ENCODE results near the gene LMTK3. TPM values are rescaled to one million over a fixed set of nuclear protein-coding genes. Genes with fewer than 3 reads are reported as not detected.

LMTK3 gene
- total RNA-seq, 1 donor: not detected

DNA sequence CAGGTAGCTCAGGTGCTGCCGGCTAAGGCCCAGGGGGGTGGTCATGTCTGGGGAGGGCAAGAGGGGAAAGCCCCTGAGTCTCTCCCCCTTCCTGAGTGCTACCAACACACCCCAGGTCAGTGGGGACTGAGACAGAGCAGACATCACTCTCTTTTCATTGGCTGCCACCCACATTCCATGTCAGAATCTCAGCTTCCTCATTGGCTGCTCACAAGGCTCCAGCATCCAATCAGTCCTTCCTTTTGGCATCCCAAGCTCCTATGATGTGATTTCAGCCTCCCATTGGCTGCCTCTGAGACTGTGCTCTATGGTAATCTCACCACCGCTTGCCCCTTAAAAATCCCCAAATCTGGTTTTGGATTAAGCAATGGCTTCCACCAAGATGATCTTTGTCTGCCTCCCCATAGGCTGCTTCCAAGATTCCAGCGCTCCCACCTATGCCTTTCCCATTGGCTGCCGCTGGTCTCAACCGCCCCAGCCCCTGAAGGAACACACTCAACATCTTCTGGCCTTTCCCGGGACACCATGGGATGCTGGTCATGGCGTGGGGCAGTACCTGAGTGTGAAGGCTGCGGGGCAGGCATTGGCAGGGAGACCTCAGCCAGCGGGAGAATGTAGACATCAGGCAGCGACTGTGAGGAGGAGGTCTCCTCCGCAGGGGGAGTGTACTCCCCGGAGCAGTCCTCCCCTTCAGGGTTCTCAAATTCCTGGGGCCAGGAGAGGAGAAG is 2.0 kb downstream of the LMTK3 start:
- Histone ChIP-seq H2AFZ (ENCODE audit: low read length) (no peak overlapping the region), H3K36me3 (ENCODE audit: insufficient read depth, low read length) (no peaks in the 10 kb centered on the region), H4K20me1 (ENCODE audit: insufficient read depth, low read length) (peaks cover 3% of the 10 kb centered on the region), H3K4me1 (ENCODE audit: insufficient read depth, low read length) (no peaks in the 10 kb centered on the region), H3K4me2 (ENCODE audit: insufficient read depth, low read length) (no peak overlapping the region), H3K9me3 (ENCODE audit: low read depth, low read length) (no peaks in the 10 kb centered on the region), H3K27ac (ENCODE audit: low read depth, low read length) (no peak overlapping the region), H3K27me3 (ENCODE audit: insufficient read depth, low read length) (peaks cover 34% of the 10 kb centered on the region), H3K79me2 (ENCODE audit: insufficient read depth, low read length) (no peaks in the 10 kb centered on the region), H3K4me3 (ENCODE audit: insufficient read depth, low read length) (no peak overlapping the region)
- TF ChIP-seq, protein P1, sequence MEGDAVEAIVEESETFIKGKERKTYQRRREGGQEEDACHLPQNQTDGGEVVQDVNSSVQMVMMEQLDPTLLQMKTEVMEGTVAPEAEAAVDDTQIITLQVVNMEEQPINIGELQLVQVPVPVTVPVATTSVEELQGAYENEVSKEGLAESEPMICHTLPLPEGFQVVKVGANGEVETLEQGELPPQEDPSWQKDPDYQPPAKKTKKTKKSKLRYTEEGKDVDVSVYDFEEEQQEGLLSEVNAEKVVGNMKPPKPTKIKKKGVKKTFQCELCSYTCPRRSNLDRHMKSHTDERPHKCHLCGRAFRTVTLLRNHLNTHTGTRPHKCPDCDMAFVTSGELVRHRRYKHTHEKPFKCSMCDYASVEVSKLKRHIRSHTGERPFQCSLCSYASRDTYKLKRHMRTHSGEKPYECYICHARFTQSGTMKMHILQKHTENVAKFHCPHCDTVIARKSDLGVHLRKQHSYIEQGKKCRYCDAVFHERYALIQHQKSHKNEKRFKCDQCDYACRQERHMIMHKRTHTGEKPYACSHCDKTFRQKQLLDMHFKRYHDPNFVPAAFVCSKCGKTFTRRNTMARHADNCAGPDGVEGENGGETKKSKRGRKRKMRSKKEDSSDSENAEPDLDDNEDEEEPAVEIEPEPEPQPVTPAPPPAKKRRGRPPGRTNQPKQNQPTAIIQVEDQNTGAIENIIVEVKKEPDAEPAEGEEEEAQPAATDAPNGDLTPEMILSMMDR (IDR thresholded peaks at IDR 0.05; ENCODE audit: extremely low read depth, low read depth, low read length): no peak
- DNase-seq (ENCODE audit: insufficient read length, low spot score, missing footprints): peak; percentile 79

DNA sequence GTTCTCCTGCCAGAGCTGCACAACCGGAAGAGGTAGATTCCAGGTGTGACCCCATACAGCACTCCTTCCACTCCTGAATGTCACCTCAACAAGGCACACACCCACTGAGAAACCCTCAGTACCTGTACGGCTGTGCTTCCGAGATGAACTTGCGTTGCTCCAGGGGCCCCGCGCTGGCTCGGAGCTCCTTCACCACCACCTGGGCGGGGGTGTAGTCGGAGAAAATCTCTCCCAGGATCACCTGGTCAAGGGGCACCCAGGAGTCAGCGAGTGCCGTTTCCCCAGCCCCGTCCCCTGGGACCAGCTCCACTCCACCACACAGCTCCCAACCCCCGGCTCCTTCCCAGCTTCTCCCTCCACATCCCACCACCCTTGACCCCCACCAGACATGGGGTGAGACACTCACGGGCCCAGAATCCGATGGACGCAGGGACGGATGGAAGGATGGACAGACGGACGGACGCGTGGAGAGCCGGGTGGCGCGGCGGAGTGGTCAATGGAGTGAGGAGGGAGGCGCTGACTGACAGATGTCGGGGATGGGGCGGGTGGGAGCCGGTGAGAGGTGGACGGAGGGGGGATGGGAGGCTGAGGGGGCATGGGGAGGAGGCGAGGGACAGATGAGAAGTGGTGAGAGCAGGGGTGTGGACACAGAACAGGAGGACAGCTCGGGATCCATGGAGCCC is 2.8 kb downstream of the LMTK3 start:
- Histone ChIP-seq H3K27ac (ENCODE audit: low read depth, low read length) (no peak overlapping the region), H3K9me3 (ENCODE audit: low read depth, low read length) (no peaks in the 10 kb centered on the region), H3K4me1 (ENCODE audit: insufficient read depth, low read length) (no peaks in the 10 kb centered on the region), H3K36me3 (ENCODE audit: insufficient read depth, low read length) (no peaks in the 10 kb centered on the region), H3K4me2 (ENCODE audit: insufficient read depth, low read length) (no peak overlapping the region), H3K4me3 (ENCODE audit: insufficient read depth, low read length) (no peak overlapping the region), H3K79me2 (ENCODE audit: insufficient read depth, low read length) (no peaks in the 10 kb centered on the region), H2AFZ (ENCODE audit: low read length) (no peak overlapping the region), H4K20me1 (ENCODE audit: insufficient read depth, low read length) (peaks cover 3% of the 10 kb centered on the region), H3K27me3 (ENCODE audit: insufficient read depth, low read length) (peaks cover 34% of the 10 kb centered on the region)
- TF ChIP-seq, protein P1 (IDR thresholded peaks at IDR 0.05; ENCODE audit: extremely low read depth, low read depth, low read length): no peak
- DNase-seq (ENCODE audit: insufficient read length, low spot score, missing footprints): peak; percentile 63

DNA sequence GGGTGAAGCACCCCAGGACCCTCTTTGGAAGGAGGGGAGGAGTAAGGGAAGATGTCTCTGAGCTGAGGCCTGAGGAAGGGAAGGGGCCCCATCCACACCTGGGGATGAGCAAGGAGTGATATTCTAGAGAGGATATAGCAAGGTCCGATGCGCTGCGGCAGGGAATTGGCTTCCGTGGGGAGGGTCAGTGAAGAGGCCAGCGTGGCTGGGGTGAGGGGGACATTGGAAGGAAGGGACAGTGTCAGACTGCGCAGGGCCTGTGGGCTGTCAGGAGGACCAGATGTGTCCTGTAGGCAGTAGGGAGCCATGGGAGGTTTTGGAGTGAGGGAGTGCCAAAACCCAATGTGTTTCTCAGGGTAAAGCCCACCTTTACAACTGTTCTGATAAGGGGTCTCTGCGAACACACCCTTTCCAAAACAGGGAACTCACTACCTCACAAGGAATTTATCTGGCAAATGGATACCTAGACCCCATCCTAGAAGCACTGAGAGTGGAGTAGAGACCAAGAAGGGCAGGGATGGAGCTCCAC is 3.7 kb downstream of the LMTK3 start:
- TF ChIP-seq, protein P1 (IDR thresholded peaks at IDR 0.05; ENCODE audit: extremely low read depth, low read depth, low read length): no peak
- Histone ChIP-seq H2AFZ (ENCODE audit: low read length) (no peak overlapping the region), H3K36me3 (ENCODE audit: insufficient read depth, low read length) (no peaks in the 10 kb centered on the region), H3K4me3 (ENCODE audit: insufficient read depth, low read length) (no peak overlapping the region), H3K27me3 (ENCODE audit: insufficient read depth, low read length) (peaks cover 27% of the 10 kb centered on the region), H3K79me2 (ENCODE audit: insufficient read depth, low read length) (no peaks in the 10 kb centered on the region), H3K4me1 (ENCODE audit: insufficient read depth, low read length) (no peaks in the 10 kb centered on the region), H3K4me2 (ENCODE audit: insufficient read depth, low read length) (no peak overlapping the region), H3K27ac (ENCODE audit: low read depth, low read length) (no peak overlapping the region), H3K9me3 (ENCODE audit: low read depth, low read length) (no peaks in the 10 kb centered on the region), H4K20me1 (ENCODE audit: insufficient read depth, low read length) (peaks cover 3% of the 10 kb centered on the region)
- DNase-seq (ENCODE audit: insufficient read length, low spot score, missing footprints): peak; percentile 29

DNA sequence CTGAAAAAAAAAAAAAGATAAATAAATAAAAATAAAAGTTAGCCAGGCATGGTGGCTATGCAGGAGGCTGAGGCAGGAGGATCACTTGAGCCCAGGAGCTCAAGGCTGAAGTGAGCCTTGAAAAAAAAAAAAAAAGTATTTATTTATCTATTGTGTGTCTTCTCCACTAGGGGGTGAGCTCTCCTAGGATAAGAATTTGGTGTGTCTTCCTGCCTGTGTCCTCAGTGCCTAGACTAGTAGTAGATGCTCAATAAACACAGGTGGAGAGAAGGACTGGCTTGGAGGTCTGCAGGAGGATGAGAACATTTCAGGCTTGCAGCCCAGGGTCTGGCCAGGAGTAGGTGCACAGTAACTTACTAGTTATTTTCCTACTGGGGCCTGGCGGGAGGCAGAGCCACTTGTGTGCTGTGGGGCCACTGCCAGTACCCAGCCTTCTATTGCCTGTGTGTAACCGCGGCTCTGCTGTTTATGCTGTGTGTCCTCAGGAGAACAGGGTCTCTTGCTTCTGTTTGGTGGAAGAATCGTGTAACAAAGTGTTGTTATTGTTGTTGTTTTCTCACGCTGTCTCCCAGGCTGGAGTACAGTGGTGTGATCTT is 5.4 kb downstream of the LMTK3 start:
- no peak overlapping the region for H3K4me3 ChIP-seq (ENCODE audit: insufficient read depth, low read length)
- TF ChIP-seq, protein P1 (IDR thresholded peaks at IDR 0.05; ENCODE audit: extremely low read depth, low read depth, low read length): peak; percentile 57
- H3K79me2 ChIP-seq (ENCODE audit: insufficient read depth, low read length): no peaks in the 10 kb centered on the region
- H3K4me2 ChIP-seq (ENCODE audit: insufficient read depth, low read length): no peak overlapping the region
- peaks cover 17% of the 10 kb centered on the region for H3K27me3 ChIP-seq (ENCODE audit: insufficient read depth, low read length)
- no peak overlapping the region for H3K27ac ChIP-seq (ENCODE audit: low read depth, low read length)
- peak; percentile 92 for DNase-seq (ENCODE audit: insufficient read length, low spot score, missing footprints)
- no peaks in the 10 kb centered on the region for H3K9me3 ChIP-seq (ENCODE audit: low read depth, low read length)
- H2AFZ ChIP-seq (ENCODE audit: low read length): no peak overlapping the region
- no peaks in the 10 kb centered on the region for H3K4me1 ChIP-seq (ENCODE audit: insufficient read depth, low read length)
- no peaks in the 10 kb centered on the region for H3K36me3 ChIP-seq (ENCODE audit: insufficient read depth, low read length)
- peaks cover 3% of the 10 kb centered on the region for H4K20me1 ChIP-seq (ENCODE audit: insufficient read depth, low read length)
